ENCODE results near the gene TBC1D32. TPM values are rescaled to one million over a fixed set of nuclear protein-coding genes. Genes with fewer than 3 reads are reported as not detected.
"Not testable (repeated sequence)": the region's sequence is repeated elsewhere in the genome, so short reads cannot be mapped to it uniquely, and the experiment has no call there.

TBC1D32 gene
- total RNA-seq, 1 donor from 2014 or later = 2.1 TPM

- intact Hi-C loops (cut with DNase I) = no loop called here
- Histone ChIP-seq H3K27me3 (no peaks in the 10 kb centered on the region), H3K4me1 (no peaks in the 10 kb centered on the region), H3K4me3 (no peak overlapping the region), H3K36me3 (no peaks in the 10 kb centered on the region), H3K9me3 (no peaks in the 10 kb centered on the region), H3K27ac (no peak overlapping the region)
- TF ChIP-seq, protein P1, sequence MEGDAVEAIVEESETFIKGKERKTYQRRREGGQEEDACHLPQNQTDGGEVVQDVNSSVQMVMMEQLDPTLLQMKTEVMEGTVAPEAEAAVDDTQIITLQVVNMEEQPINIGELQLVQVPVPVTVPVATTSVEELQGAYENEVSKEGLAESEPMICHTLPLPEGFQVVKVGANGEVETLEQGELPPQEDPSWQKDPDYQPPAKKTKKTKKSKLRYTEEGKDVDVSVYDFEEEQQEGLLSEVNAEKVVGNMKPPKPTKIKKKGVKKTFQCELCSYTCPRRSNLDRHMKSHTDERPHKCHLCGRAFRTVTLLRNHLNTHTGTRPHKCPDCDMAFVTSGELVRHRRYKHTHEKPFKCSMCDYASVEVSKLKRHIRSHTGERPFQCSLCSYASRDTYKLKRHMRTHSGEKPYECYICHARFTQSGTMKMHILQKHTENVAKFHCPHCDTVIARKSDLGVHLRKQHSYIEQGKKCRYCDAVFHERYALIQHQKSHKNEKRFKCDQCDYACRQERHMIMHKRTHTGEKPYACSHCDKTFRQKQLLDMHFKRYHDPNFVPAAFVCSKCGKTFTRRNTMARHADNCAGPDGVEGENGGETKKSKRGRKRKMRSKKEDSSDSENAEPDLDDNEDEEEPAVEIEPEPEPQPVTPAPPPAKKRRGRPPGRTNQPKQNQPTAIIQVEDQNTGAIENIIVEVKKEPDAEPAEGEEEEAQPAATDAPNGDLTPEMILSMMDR (IDR thresholded peaks at IDR 0.05) = no peak
- DNase-seq (ENCODE audit: low spot score in 2 of 2) = no peak
These were observed 227.3 kb downstream of the TBC1D32 start for GRCh38 chr6:121106962-121107361.

GRCh38 chr6:121105461-121105860 is 228.8 kb downstream of the TBC1D32 start:
- Histone ChIP-seq H3K36me3 (no peaks in the 10 kb centered on the region), H3K27ac (no peak overlapping the region), H3K9me3 (no peaks in the 10 kb centered on the region), H3K27me3 (no peaks in the 10 kb centered on the region), H3K4me1 (no peaks in the 10 kb centered on the region), H3K4me3 (no peak overlapping the region)
- TF ChIP-seq, protein P1 (IDR thresholded peaks at IDR 0.05) = no peak
- intact Hi-C loops (cut with DNase I) = no loop called here
- DNase-seq (ENCODE audit: low spot score in 2 of 2) = no peak

DNA sequence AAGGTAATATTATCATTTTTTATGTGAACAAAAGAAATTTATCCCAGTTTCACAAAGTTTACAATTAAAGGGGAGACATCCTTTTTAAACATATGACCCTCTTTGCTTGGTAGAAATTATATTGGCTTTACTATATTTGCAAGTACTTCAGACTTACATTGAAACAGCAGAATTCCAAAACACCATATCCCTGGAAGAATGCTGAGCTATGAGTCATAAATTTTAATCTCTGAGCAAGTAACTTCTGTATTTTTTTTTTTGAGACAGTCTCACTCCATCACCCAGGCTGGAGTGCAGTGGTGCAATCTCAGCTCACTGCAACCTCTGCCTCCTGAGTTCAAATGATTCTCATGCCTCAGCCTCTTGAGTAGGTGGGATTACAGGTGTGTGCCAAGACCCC is 240.4 kb downstream of the TBC1D32 start:
- Histone ChIP-seq H3K4me3 (no peak overlapping the region), H3K27ac (no peak overlapping the region), H3K36me3 (no peaks in the 10 kb centered on the region), H3K9me3 (no peaks in the 10 kb centered on the region), H3K4me1 (no peaks in the 10 kb centered on the region), H3K27me3 (no peaks in the 10 kb centered on the region)
- DNase-seq (ENCODE audit: low spot score in 2 of 2) = no peak
- intact Hi-C loops (cut with DNase I) = no loop called here
- TF ChIP-seq, protein P1 (IDR thresholded peaks at IDR 0.05) = no peak

GRCh38 chr6:121090492-121090891 is 243.8 kb downstream of the TBC1D32 start:
- no peak overlapping the region for H3K4me3 ChIP-seq
- H3K27me3 ChIP-seq = no peaks in the 10 kb centered on the region
- no peaks in the 10 kb centered on the region for H3K36me3 ChIP-seq
- no peak for DNase-seq (ENCODE audit: low spot score in 2 of 2)
- H3K27ac ChIP-seq = no peak overlapping the region
- TF ChIP-seq, protein P1 (IDR thresholded peaks at IDR 0.05) = no peak
- intact Hi-C loops (cut with DNase I) = no loop called here
- H3K9me3 ChIP-seq = no peaks in the 10 kb centered on the region
- H3K4me1 ChIP-seq = no peaks in the 10 kb centered on the region

DNA sequence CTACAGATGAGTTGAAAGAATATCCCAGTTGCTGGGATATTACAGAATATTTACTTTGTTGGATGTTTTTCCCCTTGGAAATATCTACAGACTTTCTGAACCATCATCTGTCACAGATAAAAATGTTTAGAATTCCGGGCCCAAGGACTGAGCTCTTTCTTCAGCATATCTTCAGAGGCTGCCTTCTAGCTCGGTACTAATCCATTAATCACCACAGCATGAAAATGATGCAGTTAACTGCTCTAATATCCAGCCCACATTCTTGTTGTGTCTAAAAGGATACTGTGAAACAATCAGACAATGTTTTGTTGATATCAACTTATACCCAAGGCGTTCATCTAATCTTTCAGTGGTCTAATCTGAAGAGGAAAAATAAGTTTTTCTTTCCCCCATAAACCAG is 247.4 kb downstream of the TBC1D32 start:
- TF ChIP-seq, protein P1 (IDR thresholded peaks at IDR 0.05) = no peak
- intact Hi-C loops (cut with DNase I) = no loop called here
- Histone ChIP-seq H3K36me3 (no peaks in the 10 kb centered on the region), H3K9me3 (no peaks in the 10 kb centered on the region), H3K27ac (no peak overlapping the region), H3K27me3 (no peaks in the 10 kb centered on the region), H3K4me1 (no peaks in the 10 kb centered on the region), H3K4me3 (no peak overlapping the region)
- no peak for DNase-seq (ENCODE audit: low spot score in 2 of 2)

DNA sequence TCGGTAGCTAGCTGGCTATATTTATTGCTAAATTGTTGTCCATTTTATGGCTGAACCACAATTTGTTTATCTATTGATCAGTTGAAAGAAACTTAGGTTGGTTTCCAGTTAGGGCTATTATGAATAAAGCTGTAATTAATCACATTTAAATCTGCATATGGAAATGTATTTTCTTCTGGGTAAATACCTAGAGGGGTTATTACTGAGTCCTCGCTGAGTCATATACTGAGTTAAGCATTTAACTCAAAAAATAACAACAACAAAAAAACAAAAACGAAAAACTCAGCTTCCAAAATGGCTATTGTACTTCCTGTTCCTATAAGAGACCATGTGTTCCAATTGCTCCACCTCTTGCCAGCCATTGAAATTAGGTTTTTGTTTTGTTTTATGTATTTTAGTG is 258.2 kb downstream of the TBC1D32 start:
- no peaks in the 10 kb centered on the region for H3K36me3 ChIP-seq
- TF ChIP-seq, protein P1 (IDR thresholded peaks at IDR 0.05) = no peak
- H3K9me3 ChIP-seq = no peaks in the 10 kb centered on the region
- intact Hi-C loops (cut with DNase I) = no loop called here
- DNase-seq (ENCODE audit: low spot score in 2 of 2) = no peak
- H3K27me3 ChIP-seq = no peaks in the 10 kb centered on the region
- no peak overlapping the region for H3K4me3 ChIP-seq
- H3K27ac ChIP-seq = no peak overlapping the region
- H3K4me1 ChIP-seq = no peaks in the 10 kb centered on the region

GRCh38 chr6:121068749-121069148 is 265.5 kb downstream of the TBC1D32 start:
- intact Hi-C loops (cut with DNase I); H3K4me1 ChIP-seq; H3K36me3 ChIP-seq; H3K27ac ChIP-seq; DNase-seq (ENCODE audit: low spot score in 2 of 2); H3K27me3 ChIP-seq; H3K9me3 ChIP-seq; H3K4me3 ChIP-seq: not testable (repeated sequence)

Measured in ascending aorta (tissue), 2 donors.